Left ventricle myocardium inferior (tissue), 1 donor: ENCODE data around the gene HTR6. TPM values are rescaled to one million over a fixed set of nuclear protein-coding genes. Genes with fewer than 3 reads are reported as not detected.

Experiments used
- DNase-seq: peaks from one replicate; pipeline ENCODE4 v3.0.0-alpha.2; 2020
- H3K27ac ChIP-seq: fragments of 200-600 bp; replicated peaks from 2 replicates; pipeline ENCODE4 v1.8.0; 2021
- H3K27me3 ChIP-seq: fragments of 200-600 bp; 2 replicates; pipeline ENCODE4 v1.8.0; 2021; ENCODE audit warnings: low read depth
- H3K36me3 ChIP-seq: fragments of 200-600 bp; 2 replicates; pipeline ENCODE4 v1.8.0; 2021
- H3K4me1 ChIP-seq: fragments of 200-600 bp; 2 replicates; pipeline ENCODE4 v1.8.0; 2021
- H3K4me3 ChIP-seq: fragments of 200-600 bp; 2 replicates; pipeline ENCODE4 v1.8.0; 2021; ENCODE audit warnings: mild to moderate bottlenecking, moderate library complexity
- H3K9me3 ChIP-seq: fragments of 200-600 bp; replicated peaks from 2 replicates; pipeline ENCODE4 v1.8.0; 2021
- intact Hi-C: fragments of 100-400 bp; cut with micrococcal nuclease; formaldehyde crosslinking; loops from one replicate; pipeline ENCODE4 v1.11.0; 2022
- total RNA-seq: library from RNA; stranded (reverse); fragmentation: NEBNext Ultra II Directional; extraction: Animal tissue kit (Norgen Biotek cat#: 25700); gene quantifications from one replicate; pipeline ENCODE4 v1.2.1, GENCODE V29; 2021
- TF ChIP-seq, protein P1 (sequence below): fragments of 200-600 bp; IDR thresholded peaks from 2 replicates; pipeline ENCODE4 v1.8.0; 2021; ENCODE audit warnings: antibody characterized with exemption, mild to moderate bottlenecking, borderline replicate concordance
- donor health status: DM: no; HTN: yes; CAD: no; lungs with severe emphysema.

Gene HTR6
- total RNA-seq, 1 donor from 2014 or later: not detected

DNA sequence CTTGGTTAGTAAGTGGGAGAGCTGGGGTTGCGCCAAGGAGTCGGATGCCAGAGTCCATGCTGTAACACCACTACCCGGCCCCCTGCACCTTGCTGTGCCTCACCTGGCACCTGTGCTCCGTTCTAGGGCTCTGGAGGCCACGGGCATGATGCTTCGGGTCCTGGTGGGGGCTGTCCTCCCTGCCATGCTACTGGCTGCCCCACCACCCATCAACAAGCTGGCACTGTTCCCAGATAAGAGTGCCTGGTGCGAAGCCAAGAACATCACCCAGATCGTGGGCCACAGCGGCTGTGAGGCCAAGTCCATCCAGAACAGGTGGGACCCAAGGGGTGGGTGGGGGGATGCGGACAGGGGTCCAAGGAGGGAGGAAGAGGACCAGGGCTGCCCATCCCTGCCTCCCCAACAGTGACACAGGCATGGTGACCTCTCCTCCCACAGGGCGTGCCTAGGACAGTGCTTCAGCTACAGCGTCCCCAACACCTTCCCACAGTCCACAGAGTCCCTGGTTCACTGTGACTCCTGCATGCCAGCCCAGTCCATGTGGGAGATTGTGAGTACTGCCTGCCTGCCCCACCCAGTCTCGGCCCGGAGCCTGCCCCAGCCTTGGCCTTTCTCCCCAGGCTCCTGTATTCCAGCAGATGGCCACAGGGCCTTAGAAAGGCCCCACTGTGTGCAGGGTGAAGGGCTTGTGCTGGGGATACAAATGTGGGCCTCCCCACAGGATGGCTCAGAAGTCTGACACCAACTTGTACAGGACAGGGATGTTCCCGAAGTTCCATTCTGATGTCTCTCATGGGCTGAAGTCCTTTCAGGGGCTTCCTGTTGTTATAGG, 9.6 kb upstream of the HTR6 start:
- no peak overlapping the region for H3K4me3 ChIP-seq
- peaks cover under 1% of the 10 kb centered on the region for H3K27me3 ChIP-seq
- peaks cover 59% of the 10 kb centered on the region for H3K4me1 ChIP-seq
- DNase-seq: no peak
- no peak overlapping the region for H3K27ac ChIP-seq
- H3K36me3 ChIP-seq: peaks cover 9% of the 10 kb centered on the region
- no peaks in the 10 kb centered on the region for H3K9me3 ChIP-seq
- TF ChIP-seq, protein P1, sequence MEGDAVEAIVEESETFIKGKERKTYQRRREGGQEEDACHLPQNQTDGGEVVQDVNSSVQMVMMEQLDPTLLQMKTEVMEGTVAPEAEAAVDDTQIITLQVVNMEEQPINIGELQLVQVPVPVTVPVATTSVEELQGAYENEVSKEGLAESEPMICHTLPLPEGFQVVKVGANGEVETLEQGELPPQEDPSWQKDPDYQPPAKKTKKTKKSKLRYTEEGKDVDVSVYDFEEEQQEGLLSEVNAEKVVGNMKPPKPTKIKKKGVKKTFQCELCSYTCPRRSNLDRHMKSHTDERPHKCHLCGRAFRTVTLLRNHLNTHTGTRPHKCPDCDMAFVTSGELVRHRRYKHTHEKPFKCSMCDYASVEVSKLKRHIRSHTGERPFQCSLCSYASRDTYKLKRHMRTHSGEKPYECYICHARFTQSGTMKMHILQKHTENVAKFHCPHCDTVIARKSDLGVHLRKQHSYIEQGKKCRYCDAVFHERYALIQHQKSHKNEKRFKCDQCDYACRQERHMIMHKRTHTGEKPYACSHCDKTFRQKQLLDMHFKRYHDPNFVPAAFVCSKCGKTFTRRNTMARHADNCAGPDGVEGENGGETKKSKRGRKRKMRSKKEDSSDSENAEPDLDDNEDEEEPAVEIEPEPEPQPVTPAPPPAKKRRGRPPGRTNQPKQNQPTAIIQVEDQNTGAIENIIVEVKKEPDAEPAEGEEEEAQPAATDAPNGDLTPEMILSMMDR: no peak
- intact Hi-C loops: no loop called here

DNA sequence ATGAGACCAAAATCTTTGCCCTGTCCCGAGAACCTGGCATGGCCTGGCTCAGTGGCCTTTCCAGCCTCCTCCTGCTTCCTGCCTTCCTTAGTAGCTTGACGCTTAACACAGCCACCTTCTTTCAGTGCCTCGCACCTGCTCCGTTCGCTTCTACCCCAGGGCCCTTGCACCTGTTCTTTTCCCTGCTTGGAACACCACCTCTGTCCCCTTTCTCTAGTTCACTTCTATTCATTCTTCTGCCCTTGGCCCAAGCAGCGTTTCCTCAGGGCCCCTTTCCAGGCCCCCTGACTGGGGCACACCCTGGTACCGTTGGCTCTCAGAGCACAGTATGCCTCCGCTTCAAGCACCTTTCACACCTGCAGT, 9.0 kb upstream of the HTR6 start:
- H3K36me3 ChIP-seq: peaks cover 9% of the 10 kb centered on the region
- H3K4me3 ChIP-seq: no peak overlapping the region
- TF ChIP-seq, protein P1: no peak
- H3K27ac ChIP-seq: no peak overlapping the region
- H3K9me3 ChIP-seq: no peaks in the 10 kb centered on the region
- intact Hi-C loops: no loop called here
- H3K4me1 ChIP-seq: peaks cover 54% of the 10 kb centered on the region
- no peak for DNase-seq
- H3K27me3 ChIP-seq: peaks cover 7% of the 10 kb centered on the region

DNA sequence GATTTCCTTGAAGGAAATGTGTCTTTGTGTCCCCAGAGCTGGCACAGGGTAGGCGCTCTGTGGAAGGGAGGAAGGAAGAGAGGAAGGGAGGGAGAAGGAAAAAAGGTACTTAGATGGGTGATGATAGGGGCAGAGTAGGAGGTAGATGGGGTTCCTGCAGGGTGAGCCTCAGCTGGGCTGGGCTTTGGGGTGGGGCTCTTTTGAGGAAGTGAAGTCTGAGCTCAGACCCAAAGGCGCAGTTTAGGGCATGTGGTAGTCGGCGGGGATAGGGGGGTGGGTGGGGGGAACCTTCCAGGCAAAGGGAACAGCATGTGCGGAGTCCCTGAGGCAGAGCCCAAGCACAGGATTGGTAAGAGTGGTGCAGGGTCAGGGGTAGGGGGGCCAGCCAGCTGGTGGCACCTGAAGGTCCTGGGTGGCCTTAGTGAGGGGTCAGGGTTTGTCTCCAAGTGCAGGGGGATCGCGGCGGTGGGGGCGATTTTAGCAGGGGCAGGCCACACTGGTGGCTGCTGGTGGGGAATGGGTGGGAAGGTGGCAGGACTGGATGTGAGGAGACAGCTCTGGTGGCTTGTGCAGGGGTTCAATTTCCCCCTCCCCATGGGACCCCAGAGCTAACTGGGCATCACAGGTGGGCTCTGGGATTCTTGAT, 8.4 kb upstream of the HTR6 start:
- peaks cover 9% of the 10 kb centered on the region for H3K27me3 ChIP-seq
- intact Hi-C loops: no loop called here
- peaks cover 48% of the 10 kb centered on the region for H3K4me1 ChIP-seq
- peaks cover 9% of the 10 kb centered on the region for H3K36me3 ChIP-seq
- no peak overlapping the region for H3K27ac ChIP-seq
- no peak for DNase-seq
- no peak overlapping the region for H3K4me3 ChIP-seq
- TF ChIP-seq, protein P1: no peak
- no peaks in the 10 kb centered on the region for H3K9me3 ChIP-seq

DNA sequence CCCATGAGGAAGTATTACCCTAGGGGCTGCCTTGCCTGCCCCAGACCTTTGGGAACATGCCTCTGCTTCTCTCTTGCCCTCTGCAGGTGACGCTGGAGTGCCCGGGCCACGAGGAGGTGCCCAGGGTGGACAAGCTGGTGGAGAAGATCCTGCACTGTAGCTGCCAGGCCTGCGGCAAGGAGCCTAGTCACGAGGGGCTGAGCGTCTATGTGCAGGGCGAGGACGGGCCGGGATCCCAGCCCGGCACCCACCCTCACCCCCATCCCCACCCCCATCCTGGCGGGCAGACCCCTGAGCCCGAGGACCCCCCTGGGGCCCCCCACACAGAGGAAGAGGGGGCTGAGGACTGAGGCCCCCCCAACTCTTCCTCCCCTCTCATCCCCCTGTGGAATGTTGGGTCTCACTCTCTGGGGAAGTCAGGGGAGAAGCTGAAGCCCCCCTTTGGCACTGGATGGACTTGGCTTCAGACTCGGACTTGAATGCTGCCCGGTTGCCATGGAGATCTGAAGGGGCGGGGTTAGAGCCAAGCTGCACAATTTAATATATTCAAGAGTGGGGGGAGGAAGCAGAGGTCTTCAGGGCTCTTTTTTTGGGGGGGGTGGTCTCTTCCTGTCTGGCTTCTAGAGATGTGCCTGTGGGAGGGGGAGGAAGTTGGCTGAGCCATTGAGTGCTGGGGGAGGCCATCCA, 7.8 kb upstream of the HTR6 start:
- Histone ChIP-seq H3K27me3 (peaks cover 9% of the 10 kb centered on the region), H3K36me3 (peaks cover 9% of the 10 kb centered on the region), H3K4me3 (no peak overlapping the region), H3K27ac (no peak overlapping the region), H3K9me3 (no peaks in the 10 kb centered on the region), H3K4me1 (peaks cover 42% of the 10 kb centered on the region)
- DNase-seq: no peak
- TF ChIP-seq, protein P1: no peak
- intact Hi-C loops: no loop called here

DNA sequence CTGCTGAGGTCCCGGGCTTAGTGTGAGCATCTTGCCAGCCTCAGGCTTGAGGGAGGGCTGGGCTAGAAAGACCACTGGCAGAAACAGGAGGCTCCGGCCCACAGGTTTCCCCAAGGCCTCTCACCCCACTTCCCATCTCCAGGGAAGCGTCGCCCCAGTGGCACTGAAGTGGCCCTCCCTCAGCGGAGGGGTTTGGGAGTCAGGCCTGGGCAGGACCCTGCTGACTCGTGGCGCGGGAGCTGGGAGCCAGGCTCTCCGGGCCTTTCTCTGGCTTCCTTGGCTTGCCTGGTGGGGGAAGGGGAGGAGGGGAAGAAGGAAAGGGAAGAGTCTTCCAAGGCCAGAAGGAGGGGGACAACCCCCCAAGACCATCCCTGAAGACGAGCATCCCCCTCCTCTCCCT, 7.2 kb upstream of the HTR6 start:
- TF ChIP-seq, protein P1: no peak
- DNase-seq: no peak
- Histone ChIP-seq H3K4me3 (no peak overlapping the region), H3K36me3 (peaks cover 9% of the 10 kb centered on the region), H3K27me3 (peaks cover 9% of the 10 kb centered on the region), H3K9me3 (no peaks in the 10 kb centered on the region), H3K27ac (no peak overlapping the region), H3K4me1 (peaks cover 36% of the 10 kb centered on the region)
- intact Hi-C loops: no loop called here
